ENCODE results near the gene RNF167. TPM values are rescaled to one million over a fixed set of nuclear protein-coding genes. Genes with fewer than 3 reads are reported as not detected.

The RNF167 gene
- total RNA-seq, 1 donor from 2014 or later, result 20.3 TPM

- DNase-seq, result peak; percentile 87
Observed at GRCh38 chr17:4980644-4981216, 40.7 kb downstream of the RNF167 start.

- DNase-seq, result no peak
Observed at GRCh38 chr17:4982305-4982704, 42.2 kb downstream of the RNF167 start.

DNA sequence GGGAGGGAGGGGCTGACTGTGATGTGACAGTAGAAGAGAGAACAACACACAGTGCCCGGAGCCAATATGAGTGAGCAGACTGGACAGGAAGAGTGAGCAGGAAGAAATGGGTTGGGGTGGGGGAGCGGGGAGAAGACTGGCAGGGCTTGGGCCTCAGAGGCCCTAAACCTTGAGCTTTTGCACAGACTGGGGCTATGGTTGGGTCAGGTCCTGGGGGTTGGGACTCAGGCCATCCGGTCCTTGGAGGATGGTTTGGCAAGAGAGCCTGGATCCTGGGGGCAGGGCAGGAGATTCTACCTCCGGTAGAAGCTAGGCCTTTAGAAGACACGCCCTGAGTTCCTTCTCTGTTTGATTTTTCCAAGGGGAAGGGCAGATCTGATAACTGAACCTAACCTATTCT, 46.3 kb downstream of the RNF167 start:
- DNase-seq, result no peak

DNA sequence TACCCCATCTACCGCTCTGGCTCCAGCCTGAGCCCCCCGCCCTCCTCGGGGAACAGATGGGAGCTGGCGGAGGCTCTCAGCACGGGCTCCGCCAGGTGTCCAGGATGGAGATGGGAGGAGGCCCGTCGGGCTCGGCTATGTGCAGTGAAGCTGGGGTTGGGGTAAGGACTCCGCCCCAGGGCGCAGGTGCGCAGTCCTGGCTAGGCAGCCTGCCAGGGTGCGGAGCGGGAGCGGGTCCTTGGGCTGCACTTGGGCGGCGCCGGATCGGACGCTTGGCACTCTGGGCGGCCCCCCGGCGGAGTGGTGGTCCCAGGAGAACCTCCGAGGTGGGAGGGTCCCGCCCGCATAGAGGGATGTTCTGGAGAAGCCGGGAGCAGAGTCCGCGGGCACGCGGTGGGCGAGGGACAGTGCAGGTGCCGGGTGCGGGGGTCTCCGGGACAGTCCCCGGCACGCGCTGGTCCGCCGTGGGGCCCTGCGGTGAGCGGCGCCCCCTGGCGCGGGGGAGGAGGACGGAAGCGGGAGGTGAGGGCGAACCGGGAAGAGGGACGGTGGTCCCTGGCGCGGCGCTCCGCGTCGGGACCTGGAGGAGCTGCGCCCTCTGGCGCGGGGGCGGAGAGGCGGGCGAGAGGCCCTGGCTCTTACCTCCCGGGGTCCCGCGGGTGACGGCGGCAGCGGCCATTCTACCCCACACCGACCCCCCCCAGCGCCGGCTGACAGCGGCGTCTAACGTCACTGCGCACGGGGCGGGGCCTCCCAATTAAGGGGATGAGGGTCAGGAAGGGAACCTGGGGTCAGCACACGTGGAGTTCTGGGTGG, 47.1 kb downstream of the RNF167 start, which contains the start of gene CAMTA2:
Gene CAMTA2, minus strand, starts transcription at position 725 of the 816 bp plus-strand sequence. CDS start 1,453 bp downstream, outside the sequence.
- peak; percentile 90 for DNase-seq

DNA sequence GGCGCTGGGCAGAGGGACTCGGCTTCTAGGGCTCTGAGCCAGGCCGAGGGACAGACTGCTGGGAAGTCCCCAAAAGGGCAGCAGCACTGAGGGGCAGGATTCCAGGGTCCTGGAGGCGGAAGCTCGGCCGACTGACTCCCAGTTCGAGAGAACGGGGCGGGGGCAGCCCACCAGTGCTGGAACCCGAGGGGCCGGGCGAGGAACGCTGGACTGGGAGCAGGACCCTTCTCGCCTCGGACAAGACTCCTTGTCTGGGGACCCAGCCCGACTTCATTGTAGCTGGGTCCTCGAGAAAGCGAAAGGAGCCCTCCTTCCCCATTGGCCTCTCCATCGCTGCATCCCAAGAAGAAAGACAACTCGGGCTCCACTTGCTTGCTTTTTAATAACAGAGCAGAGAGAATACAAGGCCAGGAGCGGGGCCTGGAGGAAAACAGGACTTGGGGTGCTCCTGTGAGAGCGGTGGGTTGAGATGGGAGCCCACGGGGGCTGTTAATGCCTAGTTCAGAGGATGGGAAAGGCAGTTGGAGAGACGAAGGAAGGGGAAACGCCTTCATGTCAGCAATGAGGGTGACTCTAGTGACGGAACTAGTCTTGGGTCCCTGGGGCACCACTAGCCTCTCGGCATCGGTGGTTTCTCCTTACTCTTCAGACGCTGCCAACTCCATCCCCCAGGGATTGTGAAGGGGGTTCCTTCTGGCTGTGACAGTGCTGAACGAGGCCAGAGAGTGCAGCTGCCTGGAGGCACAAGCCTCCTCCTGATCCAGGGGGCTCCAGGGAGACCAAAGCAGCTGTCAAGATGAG, 47.9 kb downstream of the RNF167 start:
- DNase-seq, result peak; percentile 47

DNA sequence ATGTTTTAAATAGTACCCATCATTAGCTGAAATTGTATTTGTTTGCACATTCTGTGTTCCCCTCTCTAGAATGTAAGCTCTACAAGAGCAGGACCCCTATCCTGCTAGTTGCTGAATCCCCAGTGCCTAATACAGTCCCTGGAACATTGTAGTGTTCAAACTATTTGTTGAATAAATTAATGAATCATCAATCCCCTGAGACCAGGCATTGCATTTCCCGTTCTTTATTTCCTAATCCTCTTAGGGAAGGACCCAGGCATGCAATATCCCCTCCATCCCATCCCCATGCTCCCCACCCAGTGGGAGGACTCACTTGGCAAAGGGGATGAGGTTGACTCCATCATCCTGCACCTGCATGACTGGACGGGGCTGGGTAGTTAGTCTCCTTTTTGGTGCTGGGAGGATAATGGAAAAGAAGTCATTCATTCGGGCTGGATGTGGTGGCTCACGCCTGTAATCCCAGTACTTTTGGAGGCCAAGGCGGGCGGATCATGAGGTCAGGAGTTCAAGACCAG, 54.1 kb downstream of the RNF167 start:
- DNase-seq, result no peak

Small RNAs within 50 kb of the gene (small RNA-seq; reads per million reads assigned to genes)
- gene MIR6864 (ENCODE audit: low replicate concordance) (0.06 reads per million), gene MIR6865 (ENCODE audit: low replicate concordance) (not detected)

Other genes with a start within 250 kb of the RNF167 start
- gene PELP1, start 236.1 kb upstream of the RNF167 start, total RNA-seq, result 43.6 TPM
- 14.6 TPM for gene ARRB2, start 229.6 kb upstream of the RNF167 start, total RNA-seq
- gene MED11, start 208.8 kb upstream of the RNF167 start, total RNA-seq, result 14.9 TPM
- gene ZMYND15, start 200.4 kb upstream of the RNF167 start, total RNA-seq, result not detected
- 4.8 TPM for gene CXCL16, start 200.3 kb upstream of the RNF167 start, total RNA-seq
- not detected for gene TM4SF5, start 168.4 kb upstream of the RNF167 start, total RNA-seq
- gene VMO1, start 153.9 kb upstream of the RNF167 start, total RNA-seq, result 13.1 TPM
- not detected for gene GLTPD2, start 151.3 kb upstream of the RNF167 start, total RNA-seq
- 79.1 TPM for gene PSMB6, start 144.1 kb upstream of the RNF167 start, total RNA-seq
- 16.1 TPM for gene PLD2, start 133.1 kb upstream of the RNF167 start, total RNA-seq
- gene MINK1, start 106.9 kb upstream of the RNF167 start, total RNA-seq, result 51.4 TPM
- gene C17orf107, start 40.7 kb upstream of the RNF167 start, total RNA-seq, result 5.1 TPM
- 3.8 TPM for gene CHRNE, start 37.2 kb upstream of the RNF167 start, total RNA-seq
- not detected for gene GP1BA, start 8.0 kb upstream of the RNF167 start, total RNA-seq
- gene SLC25A11, start 222 bp upstream of the RNF167 start, total RNA-seq, result 94.6 TPM
- 168 TPM for gene PFN1, start 8.3 kb downstream of the RNF167 start, total RNA-seq
- 4,089 TPM for gene ENO3, start 10.9 kb downstream of the RNF167 start, total RNA-seq
- gene SPAG7, start 27.5 kb downstream of the RNF167 start, total RNA-seq, result 68.2 TPM
- 8.0 TPM for gene CAMTA2, start 47.4 kb downstream of the RNF167 start, total RNA-seq
- gene INCA1, start 57.3 kb downstream of the RNF167 start, total RNA-seq, result 0.62 TPM
- 97.3 TPM for gene KIF1C, start 57.7 kb downstream of the RNF167 start, total RNA-seq
- not detected for gene SLC52A1, start 95.2 kb downstream of the RNF167 start, total RNA-seq
- 9.5 TPM for gene ZFP3, start 138.2 kb downstream of the RNF167 start, total RNA-seq
- 8.4 TPM for gene ZNF232, start 171.6 kb downstream of the RNF167 start, total RNA-seq
- 0.92 TPM for gene USP6, start 175.8 kb downstream of the RNF167 start, total RNA-seq

Data from tongue (tissue), 3 donors.